ENCODE results near the gene NECAB3.

- no peak for TF ChIP-seq CTCF (IDR thresholded peaks at IDR 0.05)
- no peak for TF ChIP-seq POLR2A (IDR thresholded peaks at IDR 0.05)
Measured at GRCh38 chr20:33669873-33670640, 4.2 kb downstream of the NECAB3 start.

Measured in uterus (tissue), 2 donors.